GM21786 (cell line): Measurements from ENCODE around the gene NUDT4B.
"Not testable (repeated sequence)": the region's sequence is repeated elsewhere in the genome, so short reads cannot be mapped to it uniquely, and the experiment has no call there.

ENCODE experiments used
- ATAC-seq: cut with Tn5 transposase; IDR thresholded peaks from one replicate; pipeline ENCODE4 v1.9.1; 2021; ENCODE audit not compliant: unreplicated experiment

NUDT4B gene

GRCh38 chr1:148793762-148794332, 45.3 kb downstream of the NUDT4B start:
- ATAC-seq, result not testable (repeated sequence)
